Placental pericyte (primary cell): ENCODE results near the gene SLC25A48. TPM values are rescaled to one million over a fixed set of nuclear protein-coding genes. Genes with fewer than 3 reads are reported as not detected.

Experiments used
- small RNA-seq: library from RNA; depleted of rRNA; stranded (forward); fragments of <200 nt; gene quantifications from one replicate; pipeline ENCODE3, GENCODE V24; 2012; ENCODE audit warnings: low replicate concordance
- total RNA-seq: library from RNA; depleted of rRNA; stranded (reverse); fragments of >200 nt; gene quantifications from 2 replicates; pipeline ENCODE4 v1.2.3, GENCODE V29; 2012

SLC25A48 gene, protein sequence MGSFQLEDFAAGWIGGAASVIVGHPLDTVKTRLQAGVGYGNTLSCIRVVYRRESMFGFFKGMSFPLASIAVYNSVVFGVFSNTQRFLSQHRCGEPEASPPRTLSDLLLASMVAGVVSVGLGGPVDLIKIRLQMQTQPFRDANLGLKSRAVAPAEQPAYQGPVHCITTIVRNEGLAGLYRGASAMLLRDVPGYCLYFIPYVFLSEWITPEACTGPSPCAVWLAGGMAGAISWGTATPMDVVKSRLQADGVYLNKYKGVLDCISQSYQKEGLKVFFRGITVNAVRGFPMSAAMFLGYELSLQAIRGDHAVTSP
- total RNA-seq = not detected in 2 replicates

DNA sequence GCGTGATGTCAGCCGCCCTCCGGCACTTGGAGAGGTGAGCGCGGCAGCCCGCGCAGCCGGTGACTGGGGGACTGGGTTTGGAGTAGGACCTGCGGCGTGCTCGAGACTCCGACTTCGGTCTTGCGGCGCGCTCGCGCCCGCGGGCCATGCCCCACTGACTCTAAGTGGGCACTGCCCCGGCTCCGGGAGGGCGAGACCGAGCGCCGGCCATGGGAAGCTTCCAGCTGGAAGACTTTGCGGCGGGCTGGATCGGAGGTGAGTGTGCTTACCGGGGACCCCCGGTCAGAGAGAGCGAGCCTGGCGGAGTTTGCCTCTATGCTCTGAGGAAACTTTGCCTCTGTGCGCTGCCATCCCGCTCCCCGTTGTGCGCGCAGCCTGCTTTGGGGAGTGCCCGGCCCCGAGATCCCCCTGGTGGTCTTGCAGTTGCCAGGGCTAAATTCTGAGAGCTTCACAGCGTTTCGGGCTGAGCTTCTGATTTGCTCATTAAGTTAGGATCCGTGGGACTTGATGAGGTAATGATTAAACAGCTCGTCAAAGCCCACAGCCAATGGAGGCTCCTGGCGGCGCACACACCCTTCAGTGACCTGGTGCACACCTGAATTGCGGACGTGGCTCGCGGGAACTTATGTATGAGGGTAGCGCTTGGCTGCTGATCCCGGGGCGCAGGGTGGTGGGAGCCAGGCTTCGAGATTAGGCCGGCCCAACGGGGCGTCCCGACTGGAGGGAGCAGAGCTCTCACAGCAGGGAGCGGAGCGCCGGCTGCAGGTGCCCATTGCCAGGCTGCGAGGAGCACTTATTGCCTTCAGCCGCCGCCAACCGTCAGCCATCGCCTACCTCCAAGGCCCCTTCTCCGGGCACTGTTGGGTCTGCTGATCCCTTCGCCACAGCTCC lies at the start of gene SLC25A48:
Gene SLC25A48, plus strand, starts transcription at position 25 of the 891 bp plus-strand sequence. Its CDS starts 185 bp downstream, at position 210.

DNA sequence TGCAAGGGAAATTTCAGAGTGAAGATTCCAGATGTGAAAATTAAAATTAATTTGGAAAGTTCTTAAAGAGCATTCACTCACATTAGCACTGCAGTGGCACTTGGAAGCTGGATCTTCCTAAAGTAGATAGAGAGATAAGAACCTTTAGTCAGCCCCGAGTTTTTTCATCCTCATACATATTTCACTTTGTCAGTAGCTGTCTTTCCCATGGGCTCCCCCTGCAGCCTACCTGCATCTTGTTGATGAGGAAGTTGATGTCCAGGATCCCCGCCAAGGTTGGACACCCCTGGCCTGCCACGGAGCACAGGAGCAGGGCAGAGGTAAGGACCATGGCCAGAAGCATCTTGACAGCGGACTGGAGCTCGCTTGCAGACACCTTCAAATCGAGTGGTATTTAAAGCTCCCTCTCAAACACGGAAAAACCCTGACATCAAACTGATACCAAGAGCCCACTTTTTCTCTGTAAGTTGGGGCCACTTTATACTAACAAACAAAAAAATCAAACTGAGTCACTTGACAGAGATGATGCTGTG lies 61.1 kb downstream of the SLC25A48 start, which contains the start of gene IL9:
Gene IL9, minus strand, starts transcription at position 368 of the 533 bp plus-strand sequence. Its CDS starts 25 bp downstream, at position 343.

Small RNA genes within 50 kb of the gene (small RNA-seq; reads per million reads assigned to genes)
- not detected for gene MIR5692C1

Other genes with a start within 250 kb of the SLC25A48 start
- gene IL9, start 61.2 kb downstream of the SLC25A48 start, total RNA-seq = not detected in 2 replicates
- not detected in 2 replicates for gene LECT2, start 120.3 kb downstream of the SLC25A48 start, total RNA-seq
- 1,608 and 4,077 TPM in 2 replicates for gene TGFBI, start 194.3 kb downstream of the SLC25A48 start, total RNA-seq